ENCODE data around the gene MAP7. TPM values are rescaled to one million over a fixed set of nuclear protein-coding genes. Genes with fewer than 3 reads are reported as not detected.
"Not testable (repeated sequence)": the region's sequence is repeated elsewhere in the genome, so short reads cannot be mapped to it uniquely, and the experiment has no call there.

Gene MAP7
- total RNA-seq, 1 experiment from 2014 or later = 14.8 TPM

- DNase-seq (ENCODE audit: low read depth) = no peak
- in situ Hi-C loops (cut with HindIII; ENCODE audit: low pct_unique_long_range_greater_than_20kb, low sequenced_read_pairs) = no loop called here
These were observed 134.7 kb downstream of the MAP7 start for GRCh38 chr6:136415351-136416007.

- in situ Hi-C loops (cut with HindIII; ENCODE audit: low pct_unique_long_range_greater_than_20kb, low sequenced_read_pairs) = no loop called here
- DNase-seq (ENCODE audit: low read depth) = no peak
These were observed 137.8 kb downstream of the MAP7 start for GRCh38 chr6:136412410-136412809.

GRCh38 chr6:136411453-136412354 lies 138.5 kb downstream of the MAP7 start:
- DNase-seq (ENCODE audit: low read depth) = no peak
- in situ Hi-C loops (cut with HindIII; ENCODE audit: low pct_unique_long_range_greater_than_20kb, low sequenced_read_pairs) = no loop called here

GRCh38 chr6:136411025-136411325 lies 139.2 kb downstream of the MAP7 start:
- in situ Hi-C loops (cut with HindIII; ENCODE audit: low pct_unique_long_range_greater_than_20kb, low sequenced_read_pairs) = no loop called here
- no peak for DNase-seq (ENCODE audit: low read depth)

- in situ Hi-C loops (cut with HindIII; ENCODE audit: low pct_unique_long_range_greater_than_20kb, low sequenced_read_pairs) = no loop called here
- DNase-seq (ENCODE audit: low read depth) = no peak
These were observed 139.8 kb downstream of the MAP7 start for GRCh38 chr6:136410201-136411024.

GRCh38 chr6:136409597-136409996 lies 140.6 kb downstream of the MAP7 start:
- in situ Hi-C loops (cut with HindIII; ENCODE audit: low pct_unique_long_range_greater_than_20kb, low sequenced_read_pairs) = no loop called here
- DNase-seq (ENCODE audit: low read depth) = no peak

GRCh38 chr6:136408204-136408603 lies 142.0 kb downstream of the MAP7 start:
- DNase-seq (ENCODE audit: low read depth) = no peak
- in situ Hi-C loops (cut with HindIII; ENCODE audit: low pct_unique_long_range_greater_than_20kb, low sequenced_read_pairs) = no loop called here

GRCh38 chr6:136405420-136406029 lies 144.7 kb downstream of the MAP7 start:
- DNase-seq (ENCODE audit: low read depth) = no peak
- in situ Hi-C loops (cut with HindIII; ENCODE audit: low pct_unique_long_range_greater_than_20kb, low sequenced_read_pairs) = no loop called here

- in situ Hi-C loops (cut with HindIII; ENCODE audit: low pct_unique_long_range_greater_than_20kb, low sequenced_read_pairs) = no loop called here
- DNase-seq (ENCODE audit: low read depth) = no peak
These were observed 145.4 kb downstream of the MAP7 start for GRCh38 chr6:136404627-136405419.

GRCh38 chr6:136404007-136404406 lies 146.2 kb downstream of the MAP7 start:
- in situ Hi-C loops (cut with HindIII; ENCODE audit: low pct_unique_long_range_greater_than_20kb, low sequenced_read_pairs) = no loop called here
- no peak for DNase-seq (ENCODE audit: low read depth)

GRCh38 chr6:136403110-136403980 lies 146.9 kb downstream of the MAP7 start:
- in situ Hi-C loops (cut with HindIII; ENCODE audit: low pct_unique_long_range_greater_than_20kb, low sequenced_read_pairs) = no loop called here
- peak; percentile 82 for DNase-seq (ENCODE audit: low read depth)

- DNase-seq (ENCODE audit: low read depth) = no peak
- in situ Hi-C loops (cut with HindIII; ENCODE audit: low pct_unique_long_range_greater_than_20kb, low sequenced_read_pairs) = no loop called here
These were observed 148.5 kb downstream of the MAP7 start for GRCh38 chr6:136401749-136402148.

- in situ Hi-C loops (cut with HindIII; ENCODE audit: low pct_unique_long_range_greater_than_20kb, low sequenced_read_pairs); DNase-seq (ENCODE audit: low read depth): not testable (repeated sequence)
These were observed 149.0 kb downstream of the MAP7 start for GRCh38 chr6:136401236-136401635.

GRCh38 chr6:136398453-136398852 lies 151.8 kb downstream of the MAP7 start:
- DNase-seq (ENCODE audit: low read depth) = no peak
- in situ Hi-C loops (cut with HindIII; ENCODE audit: low pct_unique_long_range_greater_than_20kb, low sequenced_read_pairs) = no loop called here

- no peak for DNase-seq (ENCODE audit: low read depth)
- in situ Hi-C loops (cut with HindIII; ENCODE audit: low pct_unique_long_range_greater_than_20kb, low sequenced_read_pairs) = no loop called here
These were observed 153.3 kb downstream of the MAP7 start for GRCh38 chr6:136396908-136397307.

GRCh38 chr6:136390959-136391358 lies 159.3 kb downstream of the MAP7 start:
- DNase-seq (ENCODE audit: low read depth); in situ Hi-C loops (cut with HindIII; ENCODE audit: low pct_unique_long_range_greater_than_20kb, low sequenced_read_pairs): not testable (repeated sequence)

- in situ Hi-C loops (cut with HindIII; ENCODE audit: low pct_unique_long_range_greater_than_20kb, low sequenced_read_pairs) = no loop called here
These were observed 162.9 kb downstream of the MAP7 start for GRCh38 chr6:136387316-136387715.

More at GRCh38 chr6:136387316-136387715, 162.9 kb downstream of the MAP7 start:
- DNase-seq (ENCODE audit: low read depth) = no peak

Measured in Caki2 (cell line).